Suprapubic skin (tissue), 3 donors: ENCODE data around the gene BMERB1.

ENCODE experiments used
- EP300 ChIP-seq: sonication (generic); formaldehyde crosslinking; IDR thresholded peaks from one replicate; pipeline ENCODE4 v1.6.1; 2017; ENCODE audit warnings: antibody characterized with exemption
- TF ChIP-seq, protein P1 (sequence below), 2 donors: fragments of 200-600 bp in 1 of 2; fragments of 450-650 bp in 1 of 2; sonication (generic) in 1 of 2; IDR thresholded peaks; one replicate each; pipeline ENCODE4 v1.5.1; 2016 to 2019; ENCODE audit warnings: antibody characterized with exemption in 2 of 2, mild to moderate bottlenecking in 1 of 2, moderate library complexity in 1 of 2

GRCh38 chr16:15553313-15554088 is 119.1 kb downstream of the BMERB1 start:
- TF ChIP-seq, protein P1, sequence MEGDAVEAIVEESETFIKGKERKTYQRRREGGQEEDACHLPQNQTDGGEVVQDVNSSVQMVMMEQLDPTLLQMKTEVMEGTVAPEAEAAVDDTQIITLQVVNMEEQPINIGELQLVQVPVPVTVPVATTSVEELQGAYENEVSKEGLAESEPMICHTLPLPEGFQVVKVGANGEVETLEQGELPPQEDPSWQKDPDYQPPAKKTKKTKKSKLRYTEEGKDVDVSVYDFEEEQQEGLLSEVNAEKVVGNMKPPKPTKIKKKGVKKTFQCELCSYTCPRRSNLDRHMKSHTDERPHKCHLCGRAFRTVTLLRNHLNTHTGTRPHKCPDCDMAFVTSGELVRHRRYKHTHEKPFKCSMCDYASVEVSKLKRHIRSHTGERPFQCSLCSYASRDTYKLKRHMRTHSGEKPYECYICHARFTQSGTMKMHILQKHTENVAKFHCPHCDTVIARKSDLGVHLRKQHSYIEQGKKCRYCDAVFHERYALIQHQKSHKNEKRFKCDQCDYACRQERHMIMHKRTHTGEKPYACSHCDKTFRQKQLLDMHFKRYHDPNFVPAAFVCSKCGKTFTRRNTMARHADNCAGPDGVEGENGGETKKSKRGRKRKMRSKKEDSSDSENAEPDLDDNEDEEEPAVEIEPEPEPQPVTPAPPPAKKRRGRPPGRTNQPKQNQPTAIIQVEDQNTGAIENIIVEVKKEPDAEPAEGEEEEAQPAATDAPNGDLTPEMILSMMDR (IDR thresholded peaks at IDR 0.05): no peak
- TF ChIP-seq EP300: no peak
